KOPT-K1 (cell line): ENCODE measurements around the gene RRAGD.

ENCODE experiments used
- H3K27ac ChIP-seq: fragments of 200-600 bp; sonication (generic); 2 replicates; pipeline ENCODE4 v1.5.1; 2016; ENCODE audit warnings: antibody characterized with exemption, mild to moderate bottlenecking, low read depth, low read length; ENCODE audit not compliant: poor library complexity, severe bottlenecking
- H3K36me3 ChIP-seq: fragments of 200-600 bp; sonication (generic); 2 replicates; pipeline ENCODE4 v1.5.1; 2017; ENCODE audit warnings: antibody characterized with exemption, mild to moderate bottlenecking, low read length, moderate library complexity; ENCODE audit not compliant: insufficient read depth
- H3K9me3 ChIP-seq: fragments of 200-600 bp; sonication (generic); 2 replicates; pipeline ENCODE4 v1.5.1; 2017; ENCODE audit warnings: antibody characterized with exemption, low read length, mild to moderate bottlenecking; ENCODE audit not compliant: insufficient read depth, poor library complexity, severe bottlenecking

Gene RRAGD

GRCh38 chr6:89432875-89433251 is 20.8 kb upstream of the RRAGD start, which contains the start of gene ANKRD6:
Gene ANKRD6 (plus strand): TSS chr6:89433152. CDS start chr6:89566977, 133,825 bp downstream.
- Histone ChIP-seq H3K27ac (no peak within 1 kb of the TSS), H3K36me3 (no peaks in the 10 kb centered on the region), H3K9me3 (no peaks in the 10 kb centered on the region)

- Histone ChIP-seq H3K9me3 (no peaks in the 10 kb centered on the region), H3K36me3 (no peaks in the 10 kb centered on the region), H3K27ac (no peak overlapping the region)
Measured at GRCh38 chr6:89430201-89430962, 18.3 kb upstream of the RRAGD start.

GRCh38 chr6:89416796-89417195 is 4.7 kb upstream of the RRAGD start:
- Histone ChIP-seq H3K9me3 (no peaks in the 10 kb centered on the region), H3K36me3 (no peaks in the 10 kb centered on the region), H3K27ac (no peak overlapping the region)

GRCh38 chr6:89415185-89415584 is 3.1 kb upstream of the RRAGD start:
- H3K9me3 ChIP-seq = no peaks in the 10 kb centered on the region

GRCh38 chr6:89414215-89414614 is 2.1 kb upstream of the RRAGD start:
- no peaks in the 10 kb centered on the region for H3K9me3 ChIP-seq
- H3K36me3 ChIP-seq = no peaks in the 10 kb centered on the region
- no peak overlapping the region for H3K27ac ChIP-seq

More at GRCh38 chr6:89415185-89415584, 3.1 kb upstream of the RRAGD start:
- Histone ChIP-seq H3K27ac (no peak overlapping the region), H3K36me3 (no peaks in the 10 kb centered on the region)

- no peaks in the 10 kb centered on the region for H3K9me3 ChIP-seq
- no peaks in the 10 kb centered on the region for H3K36me3 ChIP-seq
- peak overlapping the region; percentile 72 for H3K27ac ChIP-seq
Measured at GRCh38 chr6:89413006-89413400, 930 bp upstream of the RRAGD start.

GRCh38 chr6:89411145-89412070 is 665 bp downstream of the RRAGD start:
- peak overlapping the region; percentile 72 for H3K27ac ChIP-seq

GRCh38 chr6:89410788-89411144 is 1.3 kb downstream of the RRAGD start:
- Histone ChIP-seq H3K27ac (peak overlapping the region; percentile 72), H3K36me3 (no peaks in the 10 kb centered on the region), H3K9me3 (no peaks in the 10 kb centered on the region)

More at GRCh38 chr6:89411145-89412070, 665 bp downstream of the RRAGD start:
- H3K36me3 ChIP-seq = no peaks in the 10 kb centered on the region
- H3K9me3 ChIP-seq = no peaks in the 10 kb centered on the region

GRCh38 chr6:89410231-89410761 is 1.8 kb downstream of the RRAGD start:
- H3K27ac ChIP-seq = no peak overlapping the region
- H3K36me3 ChIP-seq = no peaks in the 10 kb centered on the region
- no peaks in the 10 kb centered on the region for H3K9me3 ChIP-seq

- H3K27ac ChIP-seq = no peak overlapping the region
Measured at GRCh38 chr6:89409461-89410035, 2.5 kb downstream of the RRAGD start.

GRCh38 chr6:89406141-89406540 is 5.9 kb downstream of the RRAGD start:
- no peaks in the 10 kb centered on the region for H3K9me3 ChIP-seq
- no peak overlapping the region for H3K27ac ChIP-seq

More at GRCh38 chr6:89409461-89410035, 2.5 kb downstream of the RRAGD start:
- Histone ChIP-seq H3K36me3 (no peaks in the 10 kb centered on the region), H3K9me3 (no peaks in the 10 kb centered on the region)

GRCh38 chr6:89404512-89404911 is 7.6 kb downstream of the RRAGD start:
- H3K9me3 ChIP-seq = no peaks in the 10 kb centered on the region
- H3K27ac ChIP-seq = no peak overlapping the region
- no peaks in the 10 kb centered on the region for H3K36me3 ChIP-seq

More at GRCh38 chr6:89406141-89406540, 5.9 kb downstream of the RRAGD start:
- H3K36me3 ChIP-seq = no peaks in the 10 kb centered on the region

GRCh38 chr6:89402776-89403175 is 9.3 kb downstream of the RRAGD start:
- no peak overlapping the region for H3K27ac ChIP-seq

GRCh38 chr6:89400912-89401399 is 11.1 kb downstream of the RRAGD start:
- H3K27ac ChIP-seq = no peak overlapping the region
- H3K36me3 ChIP-seq = no peaks in the 10 kb centered on the region
- no peaks in the 10 kb centered on the region for H3K9me3 ChIP-seq

More at GRCh38 chr6:89402776-89403175, 9.3 kb downstream of the RRAGD start:
- H3K36me3 ChIP-seq = no peaks in the 10 kb centered on the region
- no peaks in the 10 kb centered on the region for H3K9me3 ChIP-seq

- no peaks in the 10 kb centered on the region for H3K36me3 ChIP-seq
- H3K27ac ChIP-seq = no peak overlapping the region
- H3K9me3 ChIP-seq = no peaks in the 10 kb centered on the region
Measured at GRCh38 chr6:89400050-89400449, 12.0 kb downstream of the RRAGD start.
